GM18520 (cell line): Measurements from ENCODE around the gene FAM50A.
A peak's percentile ranks its signal among the peaks of the same experiment; 100 is the strongest.
"Not testable (repeated sequence)": the region's sequence is repeated elsewhere in the genome, so short reads cannot be mapped to it uniquely, and the experiment has no call there.

Experiments
- ATAC-seq: cut with Tn5 transposase; IDR thresholded peaks from one replicate; pipeline ENCODE4 v1.9.1; 2021; ENCODE audit not compliant: unreplicated experiment

FAM50A gene

DNA sequence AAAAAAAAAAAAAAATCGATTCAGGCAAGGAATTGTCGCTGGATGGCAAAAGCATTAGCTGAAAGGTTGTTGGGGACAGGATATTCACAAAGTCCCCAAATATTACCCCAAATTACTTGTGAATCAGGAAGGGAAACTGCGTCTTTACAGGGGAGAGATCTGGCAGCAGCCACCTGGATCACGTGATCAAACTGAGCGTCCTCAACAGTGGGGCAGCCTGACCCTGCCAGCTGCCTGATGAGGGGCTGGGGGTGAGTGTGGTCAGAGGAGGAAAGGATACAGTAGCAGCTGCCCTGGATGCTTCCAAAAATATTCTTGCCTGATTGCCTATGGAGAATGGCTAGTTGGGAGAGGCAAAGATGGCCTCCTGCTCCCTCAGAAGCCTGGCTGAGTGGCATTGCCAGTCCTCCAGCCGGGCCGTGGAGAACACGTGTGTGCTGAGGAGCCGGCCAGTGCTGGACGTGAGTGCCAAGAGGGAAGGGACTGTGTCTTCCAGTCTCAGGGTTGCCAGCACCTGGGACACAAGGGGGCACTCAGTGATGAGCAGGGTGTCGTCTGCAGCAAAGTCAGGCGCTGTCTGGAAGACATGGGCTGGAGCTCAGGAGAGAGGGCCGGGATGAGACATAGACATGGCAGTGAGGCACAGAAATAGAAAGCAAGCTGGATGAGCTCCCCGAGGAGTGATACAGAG, 38.1 kb downstream of the FAM50A start:
- no peak for ATAC-seq

DNA sequence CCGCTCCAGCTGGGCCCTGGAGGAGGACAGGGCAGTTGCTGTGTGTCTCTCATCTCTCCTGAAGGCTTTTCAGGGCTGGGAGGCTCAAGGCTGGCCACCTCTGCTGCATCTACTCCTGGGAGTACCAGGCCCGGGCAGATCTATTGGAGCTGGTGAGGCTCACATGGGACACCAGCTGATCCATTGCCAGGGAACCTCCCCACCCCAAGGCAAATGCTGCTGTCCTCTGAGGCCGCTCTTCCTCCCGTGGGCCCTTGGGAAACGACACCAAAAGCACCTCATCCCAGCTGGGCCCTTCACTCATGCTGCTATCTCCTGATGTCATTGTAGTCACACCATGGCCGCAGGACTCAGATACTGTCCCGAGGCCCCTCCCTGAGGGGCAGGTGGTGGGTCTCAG, 38.8 kb downstream of the FAM50A start:
- ATAC-seq = no peak

DNA sequence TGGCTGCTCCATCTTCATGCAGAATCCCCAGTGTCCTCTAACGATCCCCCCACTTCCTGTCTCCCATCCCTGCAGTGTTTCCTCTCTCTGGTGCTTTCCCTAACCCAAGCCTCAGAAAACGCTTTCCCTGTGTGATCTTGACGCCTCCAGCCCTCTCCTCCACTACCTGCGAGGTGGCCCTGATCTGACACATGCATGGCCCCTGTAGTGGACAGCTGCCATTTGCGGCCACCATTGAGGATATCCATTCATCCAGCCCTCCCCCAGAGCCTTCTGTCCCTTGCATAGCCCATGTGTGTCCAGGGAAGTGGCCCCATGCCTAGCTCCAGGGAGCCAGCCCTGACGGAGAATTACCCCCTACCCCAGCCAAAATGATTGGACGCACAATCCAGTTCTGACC, 39.4 kb downstream of the FAM50A start:
- ATAC-seq = no peak

DNA sequence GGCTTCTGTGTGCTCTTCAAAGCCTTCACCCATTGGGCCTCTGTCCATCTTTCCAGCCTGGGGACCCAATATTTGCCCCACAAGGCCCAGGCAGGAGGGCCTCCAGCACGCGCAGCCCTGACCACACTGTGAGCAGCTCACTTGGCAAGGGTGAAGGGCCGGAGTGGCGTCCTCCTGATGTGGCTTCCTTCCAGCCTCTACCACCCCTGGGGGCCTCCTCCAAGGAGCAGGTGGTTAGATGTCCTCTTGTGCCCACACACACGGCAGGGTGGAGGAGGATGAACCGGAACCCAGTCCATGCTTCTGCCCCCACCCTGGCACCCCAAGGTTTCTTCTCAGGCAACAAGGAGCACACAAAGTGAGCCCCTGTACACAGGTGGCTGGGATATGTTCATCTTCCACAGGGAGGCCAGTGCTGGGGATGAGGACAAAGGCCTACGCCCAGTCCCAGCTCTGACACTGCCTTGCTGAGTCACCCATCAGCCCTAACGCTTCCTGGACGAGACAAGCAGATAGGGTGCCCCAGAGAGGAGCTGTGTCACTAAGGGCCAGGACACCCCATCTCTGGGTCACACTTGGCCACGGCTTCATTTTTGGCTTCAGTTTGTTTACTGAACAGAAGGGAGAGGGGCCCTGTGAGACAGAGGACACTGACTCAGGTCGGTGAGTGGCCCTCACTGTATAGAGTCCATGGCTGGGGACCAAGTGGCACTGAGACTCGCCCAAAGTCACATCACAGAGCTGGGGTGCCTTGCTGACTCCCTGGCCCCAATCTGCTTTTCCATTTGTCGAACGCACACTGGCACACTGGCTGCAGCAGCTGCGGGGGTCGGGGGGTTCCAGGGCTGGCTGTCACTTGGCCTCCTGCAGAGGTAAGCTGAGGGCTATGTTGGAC, 40.6 kb downstream of the FAM50A start:
- ATAC-seq = no peak

DNA sequence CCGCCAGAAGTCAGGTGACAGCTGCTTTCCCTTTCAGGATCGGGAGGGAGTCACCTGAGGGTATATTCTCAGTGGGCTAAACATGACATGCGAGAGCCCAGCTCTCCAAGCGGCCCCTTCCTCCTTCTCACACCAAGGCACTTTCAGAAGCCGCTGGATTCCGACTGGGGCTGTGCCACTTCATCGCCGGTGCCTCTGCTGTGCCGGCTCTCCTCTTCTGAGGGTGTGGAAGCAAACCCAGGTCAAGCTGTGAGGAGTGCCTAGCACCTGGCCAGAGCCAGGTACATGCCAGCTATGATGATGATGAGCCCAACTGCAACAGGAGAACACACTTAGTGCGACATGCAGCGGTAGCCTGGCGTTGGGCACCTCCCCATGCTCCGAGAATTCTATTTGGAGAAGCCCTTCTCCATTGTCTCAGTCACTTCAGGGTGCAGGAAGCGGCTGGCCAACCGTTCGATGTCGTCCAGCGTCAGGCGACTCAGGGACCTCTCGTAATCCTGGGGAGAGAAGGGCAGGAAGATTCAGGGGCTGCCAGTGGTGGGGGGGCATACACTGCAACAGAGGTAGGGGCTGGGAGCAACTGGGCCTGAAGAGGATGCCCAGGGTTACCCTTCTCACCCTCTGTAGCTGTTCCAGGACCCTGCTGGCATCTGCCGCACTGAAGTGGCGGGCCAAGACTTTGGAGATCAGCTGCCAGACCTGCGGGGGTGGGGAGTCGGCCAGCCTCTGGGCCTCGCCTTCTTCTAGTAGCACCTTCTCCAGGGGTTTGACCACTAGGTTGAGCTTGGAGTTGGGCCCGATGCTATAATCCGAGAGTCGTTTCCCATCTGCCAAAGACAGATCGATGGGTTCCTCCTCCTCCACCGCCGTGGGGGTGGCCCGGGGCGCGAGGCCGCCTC, 41.5 kb downstream of the FAM50A start:
- no peak for ATAC-seq

DNA sequence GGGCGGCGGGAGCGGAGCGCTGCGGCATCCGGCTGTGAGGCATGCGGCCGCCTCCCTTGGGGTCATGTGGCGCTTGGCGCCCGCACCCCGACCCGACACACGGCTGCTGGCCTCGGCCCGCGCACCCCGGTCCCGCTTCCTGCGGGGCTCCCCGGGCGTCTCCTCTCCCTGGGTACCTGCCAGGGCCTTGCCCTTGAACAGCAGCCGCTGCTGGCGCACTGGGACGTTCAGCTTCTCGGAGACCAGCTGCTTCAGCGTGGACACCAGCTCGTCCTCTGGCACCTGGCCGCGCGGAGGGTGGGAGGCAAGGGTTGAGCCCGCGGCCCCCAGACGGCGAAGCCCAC, 42.1 kb downstream of the FAM50A start:
- no peak for ATAC-seq

DNA sequence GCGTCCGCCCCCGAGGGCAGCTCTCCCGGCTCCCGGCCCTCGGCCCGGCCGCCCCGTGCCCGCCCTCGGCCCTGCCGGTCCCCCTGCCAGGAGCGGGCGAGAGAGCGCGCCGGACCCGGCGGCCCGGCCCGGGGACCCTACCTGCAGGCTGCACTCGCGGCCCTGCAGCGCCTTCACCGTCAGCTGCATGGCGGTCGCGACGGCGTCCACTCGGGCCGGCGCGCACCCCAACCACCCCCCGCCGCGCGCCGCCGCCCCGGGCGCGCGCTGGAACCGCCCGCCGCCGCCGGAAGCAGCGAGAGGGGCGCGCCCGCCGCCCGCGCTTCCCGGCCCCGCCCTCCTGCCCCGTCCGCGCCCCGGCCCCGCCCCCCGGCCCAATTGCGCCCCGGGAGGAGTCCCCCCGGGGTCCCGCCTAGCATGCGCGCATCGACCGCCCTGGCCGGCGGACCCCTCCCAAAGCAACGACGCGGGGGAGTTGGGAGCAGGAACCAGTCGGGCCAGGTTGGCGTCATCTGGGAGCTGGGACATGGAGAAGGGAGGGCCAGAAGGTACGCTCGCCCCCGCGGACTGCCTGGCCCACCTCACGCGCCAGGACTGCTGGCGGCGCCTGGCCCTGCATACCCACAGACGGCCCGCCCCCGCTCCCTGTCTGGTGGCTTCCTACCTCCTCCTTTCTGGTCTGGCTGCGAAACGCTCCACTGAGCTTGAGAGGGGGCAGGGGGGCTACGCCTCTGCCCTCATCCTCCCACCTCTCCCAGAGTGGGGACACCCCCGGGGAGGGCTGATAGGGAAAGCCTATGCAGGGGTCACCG, 42.7 kb downstream of the FAM50A start, which contains the start of gene UBL4A:
Gene UBL4A, minus strand, starts transcription at position 220 of the 812 bp plus-strand sequence. Its CDS starts 31 bp downstream, at position 189.
- peak; percentile 26 for ATAC-seq

DNA sequence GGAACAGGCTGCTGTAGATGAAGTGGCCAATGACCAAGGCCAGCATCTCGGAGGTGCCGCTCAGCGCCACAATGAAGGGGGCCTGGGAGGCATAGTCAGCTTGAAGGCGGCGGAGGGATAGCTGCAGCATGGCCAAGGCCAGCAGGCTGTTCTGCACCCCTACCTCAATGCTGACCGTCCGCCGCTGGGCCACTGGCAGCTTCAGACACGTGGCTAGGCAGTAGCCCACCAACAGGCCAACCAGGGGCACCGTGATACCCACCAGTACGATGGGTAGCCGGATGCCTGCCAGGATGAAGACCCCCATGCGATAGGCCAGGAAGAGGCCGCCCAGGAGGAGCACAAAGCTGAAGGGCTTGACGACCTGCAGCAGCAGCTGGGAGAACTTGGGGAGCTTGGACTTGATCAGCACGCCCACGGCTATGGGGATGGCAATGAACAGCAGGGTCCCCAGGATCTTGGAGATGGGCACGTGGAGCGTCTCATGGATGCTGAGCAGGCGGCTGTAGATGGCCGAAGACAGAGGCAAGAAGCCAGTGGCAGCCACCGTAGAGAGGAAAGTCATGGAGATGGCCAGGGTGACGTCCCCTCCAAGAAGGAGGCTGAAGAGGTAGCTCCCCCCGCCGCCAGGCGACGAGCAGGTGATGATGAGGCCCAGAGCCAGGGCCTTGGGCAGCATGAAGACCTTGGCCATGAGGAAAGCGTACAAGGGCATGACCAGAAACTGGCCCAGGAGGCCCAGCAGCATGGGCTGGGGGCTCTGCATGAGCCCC, 43.8 kb downstream of the FAM50A start:
- no peak for ATAC-seq

DNA sequence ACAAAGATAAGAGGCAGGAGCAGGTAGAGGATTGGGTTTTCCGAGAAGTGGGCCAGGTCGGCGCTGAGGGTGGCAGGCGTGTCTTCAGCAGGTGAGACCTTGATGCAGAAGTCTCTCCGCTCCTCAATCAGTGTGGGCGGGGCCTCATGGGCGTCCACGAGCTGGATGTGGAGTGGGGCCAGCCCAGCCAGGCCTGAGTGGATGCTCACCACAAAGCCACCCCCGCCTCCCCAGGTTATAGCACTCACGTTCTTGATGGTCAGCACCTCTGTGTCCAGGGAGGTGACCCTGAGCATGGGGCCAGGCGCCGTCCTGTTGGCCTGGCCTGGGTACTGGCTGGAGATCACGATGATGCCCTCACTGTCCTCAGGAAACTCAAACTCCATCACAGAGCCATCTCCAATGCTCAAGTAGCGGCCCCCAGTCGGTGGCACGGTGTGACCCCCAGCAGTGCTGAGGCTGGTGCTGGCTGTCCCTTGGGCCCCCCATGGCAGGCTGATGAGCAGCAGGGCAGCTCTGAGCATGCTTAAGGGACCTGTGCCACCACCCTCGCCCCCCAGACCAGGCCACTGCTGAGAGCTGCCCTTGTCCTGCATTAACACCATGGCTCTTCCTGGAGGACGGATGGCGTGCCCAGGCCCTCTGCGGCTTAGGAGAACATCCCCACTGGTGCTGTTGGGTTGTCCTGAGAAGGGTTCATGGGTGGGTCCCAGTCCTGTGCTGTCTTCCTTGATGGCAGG, 44.6 kb downstream of the FAM50A start:
- ATAC-seq = no peak

DNA sequence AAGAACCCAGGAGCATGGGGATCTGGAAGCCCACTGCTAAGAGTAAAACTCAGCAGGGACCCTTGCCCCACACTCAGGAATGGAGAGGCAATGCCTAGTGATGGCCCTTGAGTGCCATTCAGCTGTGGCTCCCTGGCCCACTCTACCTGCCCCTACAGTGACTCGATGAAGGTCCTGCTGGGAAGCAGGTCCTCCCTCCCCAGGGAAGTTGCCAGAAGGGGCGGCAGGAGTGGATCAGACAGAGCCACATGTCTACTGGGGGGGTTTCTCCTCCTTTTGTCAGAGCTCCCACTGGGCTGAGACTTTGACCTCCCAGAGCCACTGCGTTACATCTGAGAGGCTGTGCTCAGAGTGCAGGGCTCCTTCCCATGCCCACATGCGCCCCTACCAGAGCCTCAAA, 45.2 kb downstream of the FAM50A start:
- no peak for ATAC-seq

DNA sequence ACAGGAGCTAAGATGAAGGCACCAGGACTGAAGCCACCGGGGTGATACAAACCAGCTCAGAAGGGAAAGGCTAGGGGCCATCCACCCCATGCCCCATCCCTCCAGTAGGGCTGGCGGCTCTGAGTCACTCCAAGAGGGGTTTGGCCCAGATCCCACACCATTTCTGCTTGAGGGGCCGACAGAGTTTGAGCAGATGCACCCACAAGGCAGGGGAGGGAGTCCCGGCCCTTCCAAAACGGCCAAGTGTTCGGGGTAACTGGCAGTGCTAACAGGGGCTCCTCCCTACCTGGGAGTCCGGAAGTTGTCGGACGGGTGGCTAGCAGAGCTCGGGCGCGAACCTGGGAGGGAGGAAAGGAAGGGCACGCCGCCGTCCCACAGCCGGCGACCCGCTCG, 46.1 kb downstream of the FAM50A start:
- peak; percentile 4 for ATAC-seq

DNA sequence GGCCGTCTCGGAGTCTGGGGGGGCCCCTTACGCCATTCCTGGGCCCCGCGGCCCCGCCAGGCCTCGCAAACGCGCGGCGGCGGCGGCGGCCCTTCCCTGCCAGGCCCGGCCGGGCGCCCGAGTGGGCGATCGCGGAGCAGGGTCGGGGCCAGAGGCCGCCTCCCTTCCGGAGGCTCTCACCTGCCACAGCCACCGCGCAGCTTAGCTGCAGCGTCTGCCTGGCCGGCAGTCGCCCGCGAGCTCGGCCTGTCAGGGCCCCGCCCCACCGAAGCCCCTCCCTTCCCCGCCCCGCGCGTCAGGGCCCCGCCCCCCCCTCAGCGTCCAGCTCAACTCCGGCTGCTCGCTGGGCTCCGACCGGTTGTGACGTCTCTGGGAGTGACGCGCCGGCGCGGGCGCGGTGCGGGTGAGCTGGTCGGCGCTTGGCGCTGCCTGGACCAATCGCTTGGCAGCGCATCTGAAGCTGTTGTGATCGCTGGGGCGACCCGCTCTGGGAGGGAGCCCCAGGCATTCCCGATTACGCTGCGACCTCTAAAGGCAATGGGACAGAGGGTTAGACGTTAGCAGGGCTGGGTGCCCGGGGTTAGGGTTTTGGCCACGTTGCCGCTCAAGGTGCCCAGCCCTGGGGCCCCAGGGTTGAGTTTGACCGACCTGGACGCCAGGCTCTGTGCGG, 46.6 kb downstream of the FAM50A start, which contains the start of gene SLC10A3:
Gene SLC10A3, minus strand, starts transcription at position 216 of the 670 bp plus-strand sequence. CDS start 1,689 bp downstream, outside the sequence.
- peak; percentile 82 for ATAC-seq

DNA sequence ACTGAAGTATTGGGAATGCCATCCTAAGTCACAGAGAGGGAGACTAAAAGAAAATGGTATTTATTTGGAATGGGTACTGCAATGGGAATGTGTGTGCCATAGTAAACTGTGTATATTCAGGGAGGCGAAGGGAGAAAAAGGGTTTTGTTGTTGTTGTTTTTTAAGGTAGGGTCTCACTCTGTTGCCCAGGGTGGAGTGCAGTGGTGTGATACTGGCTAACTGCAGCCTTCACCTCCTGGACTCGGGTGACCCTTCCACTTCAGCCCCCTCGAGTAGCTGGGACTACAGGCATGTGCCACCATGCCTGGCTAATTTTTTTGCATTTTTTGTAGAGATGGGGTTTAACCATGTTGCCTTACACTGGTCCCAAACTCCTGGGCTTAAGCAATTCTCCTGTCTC, 50.8 kb downstream of the FAM50A start:
- no peak for ATAC-seq

DNA sequence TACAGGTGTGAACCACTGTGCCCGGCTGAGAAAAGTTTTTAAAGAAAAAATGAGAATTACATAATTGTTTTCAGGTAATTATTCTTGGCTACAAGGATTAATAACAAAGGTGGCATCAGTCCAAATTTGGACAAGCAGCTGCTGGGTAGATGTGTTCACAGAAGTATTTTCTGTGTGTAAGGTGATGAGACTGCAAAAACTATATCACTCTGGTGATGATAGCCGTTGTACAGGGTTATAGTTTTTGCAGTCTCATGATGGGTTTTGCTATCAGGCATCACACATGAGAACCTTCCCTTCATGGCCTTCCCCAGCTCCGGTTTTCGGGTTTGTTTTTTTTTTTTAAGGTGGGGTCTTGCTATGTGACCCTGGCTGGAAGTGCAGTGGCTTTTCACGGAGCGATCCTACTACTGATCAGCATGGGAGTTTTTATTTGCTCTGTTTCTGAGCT, 51.6 kb downstream of the FAM50A start:
- no peak for ATAC-seq

DNA sequence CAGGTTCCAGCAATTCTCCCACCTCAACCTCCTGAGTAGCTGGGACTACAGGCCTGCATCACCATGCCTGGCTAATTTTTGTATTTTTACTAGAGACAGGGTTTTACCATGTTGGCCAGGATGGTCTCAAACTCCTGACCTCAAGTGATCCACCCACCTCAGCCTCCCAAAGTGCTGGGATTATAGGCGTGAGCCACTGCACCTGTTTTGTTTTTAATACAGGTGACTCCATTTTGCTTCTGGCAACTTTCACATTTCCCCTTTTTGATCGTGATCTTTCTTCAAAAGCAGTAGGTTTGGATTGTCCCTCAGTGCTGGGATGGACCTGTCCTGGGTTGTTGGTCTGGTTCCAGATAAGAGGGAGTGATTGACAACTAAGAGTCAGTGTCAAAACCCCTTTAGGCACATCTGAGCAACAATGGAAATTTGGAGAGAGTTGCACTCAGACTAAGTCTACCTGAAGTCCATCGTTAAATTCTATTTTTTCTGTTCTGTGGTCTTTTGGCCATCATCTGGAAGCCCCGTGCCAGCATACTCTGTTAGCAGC, 52.7 kb downstream of the FAM50A start:
- not testable (repeated sequence) for ATAC-seq
